ENCODE data around the gene SSTR5. TPM values are rescaled to one million over a fixed set of nuclear protein-coding genes. Genes with fewer than 3 reads are reported as not detected.

SSTR5 gene
- total and polyA plus RNA-seq, 2 of the 4 experiments (the other 2 are of a cell fraction), result not detected

DNA sequence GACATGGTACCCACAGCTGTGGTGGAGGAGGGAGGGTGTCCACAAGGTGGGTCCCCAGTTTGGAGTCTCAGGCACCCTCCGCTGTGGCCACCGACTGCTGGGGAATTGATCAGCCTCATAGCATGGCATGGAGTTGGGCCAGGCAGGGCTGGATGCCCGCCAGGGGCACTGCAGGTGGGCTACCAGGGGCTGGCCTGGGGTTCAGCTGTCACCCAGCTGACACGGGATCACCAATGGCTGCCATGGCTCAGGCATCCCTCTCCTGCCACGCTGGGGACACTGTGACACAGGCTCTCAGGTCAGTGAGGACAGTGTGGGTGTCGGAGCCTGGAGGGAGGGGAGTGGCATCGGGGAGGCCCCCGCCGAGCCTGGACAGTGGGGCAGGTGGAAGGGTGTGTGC lies 19.8 kb upstream of the SSTR5 start:
- no peak overlapping the region for H3K4me2 ChIP-seq (ENCODE audit: low read depth, low read length)
- no TSS peak for BruUV-seq (replicated peaks)
- H3K56ac ChIP-seq (ENCODE audit: extremely low read depth, insufficient read depth, low read length), result no peak overlapping the region
- no peak for ATAC-seq (ENCODE audit: low read depth)
- H3K23ac ChIP-seq (ENCODE audit: low read depth, low read length), result no peak overlapping the region
- no peak overlapping the region for H4K5ac ChIP-seq (ENCODE audit: low read depth, low read length)
- CTCF ChIA-PET, result no interaction called here
- H3K4me3 ChIP-seq (ENCODE audit: insufficient read depth, low read depth, low read length), result no peak overlapping the region
- dilution Hi-C loops (cut with HindIII; ENCODE audit: low sequenced_read_pairs, unreplicated experiment) (no loop called here), intact Hi-C loops (cut with micrococcal nuclease) (no loop called here), in situ Hi-C loops (cut with MboI; ENCODE audit: low sequenced_read_pairs) (loop anchor here (5.0 to 25.0 kb wide), 2 partner anchors 240 to 340 kb away; partner anchors contain the start of genes ANTKMT, FBXL16 and METRN)
- H2BK15ac ChIP-seq (ENCODE audit: low read depth, low read length), result no peak overlapping the region
- no peak overlapping the region for H4K91ac ChIP-seq (ENCODE audit: insufficient read depth, low read depth, low read length)
- 94% methylated on average over 2 of the region's 9 CpGs; no CpG with 5 or more reads in 1 of the 2 experiments for WGBS, 2 experiments (ENCODE audit: extremely low coverage in 2 of 2, insufficient read length in 1 of 2)
- H3K14ac ChIP-seq (replicated peaks; ENCODE audit: low read depth, low read length), result no peak overlapping the region
- no peaks in the 10 kb centered on the region for H3K79me1 ChIP-seq (ENCODE audit: low read depth in 1 of 2, low read length in 2 of 2)
- POLR2A ChIA-PET (ENCODE audit: unreplicated experiment), result no interaction called here
- no peak overlapping the region for H2AK9ac ChIP-seq (replicated peaks; ENCODE audit: low read depth, low read length, poor library complexity)
- H3K4me1 ChIP-seq (ENCODE audit: control insufficient read depth, insufficient read depth, low read length), result no peaks in the 10 kb centered on the region
- H2BK120ac ChIP-seq (ENCODE audit: low read depth, low read length), result no peak overlapping the region
- no peak overlapping the region for H3K18ac ChIP-seq (ENCODE audit: low read depth, low read length)
- H2BK5ac ChIP-seq (ENCODE audit: low read depth, low read length, poor library complexity, severe bottlenecking), result no peak overlapping the region
- H3K27me3 ChIP-seq (ENCODE audit: control insufficient read depth, insufficient read depth, low read length), result peaks cover 17% of the 10 kb centered on the region; the same call in 1 of the 2 replicates
- no peak overlapping the region for H2AK5ac ChIP-seq (ENCODE audit: low read depth, low read length)
- H3K4ac ChIP-seq (ENCODE audit: low read depth, low read length), result no peak overlapping the region
- no peak overlapping the region for H3K9ac ChIP-seq (ENCODE audit: low read depth, low read length)
- DNase-seq, result no peak
- TF ChIP-seq RFX5 (IDR thresholded peaks at IDR 0.05; ENCODE audit: low read depth, low read length) (no peak), MXI1 (IDR thresholded peaks at IDR 0.05; ENCODE audit: borderline replicate concordance, low read depth, low read length) (no peak), RAD21 (IDR thresholded peaks at IDR 0.05; ENCODE audit: low read length) (no peak), CHD1 (IDR thresholded peaks at IDR 0.05; ENCODE audit: low read depth, low read length) (no peak), CEBPB (IDR thresholded peaks at IDR 0.05; ENCODE audit: low read depth, low read length) (no peak), MAFK (IDR thresholded peaks at IDR 0.05; ENCODE audit: low read depth, low read length) (no peak), POLR2A (IDR thresholded peaks at IDR 0.05; ENCODE audit: low read depth, low read length) (no peak)
- H3K27ac ChIP-seq (ENCODE audit: insufficient read depth, low read length), result no peak overlapping the region
- H2AFZ ChIP-seq (replicated peaks; ENCODE audit: low read length, poor library complexity), result no peak overlapping the region
- no peaks in the 10 kb centered on the region for H3K9me1 ChIP-seq (ENCODE audit: insufficient read depth, low read length)
- no peaks in the 10 kb centered on the region for H4K20me1 ChIP-seq (ENCODE audit: insufficient read depth, low read length)
- no peak overlapping the region for H2BK20ac ChIP-seq (ENCODE audit: low read depth, low read length)
- H3K9me3 ChIP-seq (ENCODE audit: control insufficient read depth, insufficient read depth, low read length), result peaks cover 2% of the 10 kb centered on the region; the same call in 1 of the 2 replicates
- no peaks in the 10 kb centered on the region for H3K36me3 ChIP-seq (ENCODE audit: control insufficient read depth, insufficient read depth, low read length)
- no peak overlapping the region for H4K8ac ChIP-seq (ENCODE audit: low read depth in 2 of 2, low read length in 2 of 2)

All from IMR-90 (cell line).